Stimulated activated naive B cell treated with anti-CD40 and anti-IgM and Interleukin-4, amounts not matched to agents 10 μg/mL and 1 μg/mL and 100 μg/mL, for 72 hours (primary cell): ENCODE measurements around the gene TRAPPC12.

ENCODE experiments used
- ATAC-seq, 2 donors: fragments of 150-1000 bp; cut with Tn5 transposase; replicated peaks; 2 replicates each; pipeline ENCODE4 v1.10.0; 2021; ENCODE audit warnings: moderate library complexity in 1 of 2
- DNase-seq: peaks from one replicate; pipeline ENCODE4 v3.0.0; 2021
- H3K27ac Mint-ChIP-seq: one replicate; pipeline ENCODE4 v1.8.0; 2022; ENCODE audit warnings: mild to moderate bottlenecking, mixed read lengths
- H3K27me3 Mint-ChIP-seq, 2 donors: one replicate each; pipeline ENCODE4 v1.8.0; 2022; ENCODE audit warnings: mixed read lengths in 2 of 2
- H3K36me3 Mint-ChIP-seq, 2 donors: one replicate each; pipeline ENCODE4 v1.8.0; 2022; ENCODE audit warnings: mixed read lengths in 2 of 2, mild to moderate bottlenecking in 1 of 2
- H3K4me1 Mint-ChIP-seq, 2 donors: one replicate each; pipeline ENCODE4 v1.8.0; 2022; ENCODE audit warnings: mixed read lengths in 2 of 2, mild to moderate bottlenecking in 1 of 2
- H3K4me3 Mint-ChIP-seq, 2 donors: one replicate each; pipeline ENCODE4 v1.8.0; 2022; ENCODE audit warnings: mild to moderate bottlenecking in 2 of 2, mixed read lengths in 2 of 2, moderate library complexity in 1 of 2
- H3K9me3 Mint-ChIP-seq, 2 donors: one replicate each; pipeline ENCODE4 v1.8.0; 2022; ENCODE audit warnings: mixed read lengths in 2 of 2, mild to moderate bottlenecking in 1 of 2

Gene TRAPPC12

GRCh38 chr2:3424171-3424795 is 44.8 kb downstream of the TRAPPC12 start:
- DNase-seq (no peak), ATAC-seq (no peak)
- no peak overlapping the region for H3K4me3 Mint-ChIP-seq
- H3K4me1 Mint-ChIP-seq: peaks cover 18 to 38% of the 10 kb centered on the region in 2 donors
- H3K36me3 Mint-ChIP-seq: peaks cover 42 to 75% of the 10 kb centered on the region in 2 donors
- peak overlapping the region; percentile 16 for H3K27ac Mint-ChIP-seq
- no peaks in the 10 kb centered on the region for H3K27me3 Mint-ChIP-seq
- peaks cover 3 to 5% of the 10 kb centered on the region in 2 donors for H3K9me3 Mint-ChIP-seq

GRCh38 chr2:3426615-3427014 is 47.1 kb downstream of the TRAPPC12 start:
- no peaks in the 10 kb centered on the region for H3K27me3 Mint-ChIP-seq
- DNase-seq (no peak), ATAC-seq (no peak)
- H3K4me1 Mint-ChIP-seq: peaks cover 15 to 22% of the 10 kb centered on the region in 2 donors
- H3K9me3 Mint-ChIP-seq: peaks cover 3 to 5% of the 10 kb centered on the region in 2 donors
- peaks cover 52 to 77% of the 10 kb centered on the region in 2 donors for H3K36me3 Mint-ChIP-seq
- no peak overlapping the region for H3K27ac Mint-ChIP-seq
- H3K4me3 Mint-ChIP-seq: no peak overlapping the region

- ATAC-seq (no peak), DNase-seq (no peak)
- peaks cover 11 to 16% of the 10 kb centered on the region in 2 donors for H3K4me1 Mint-ChIP-seq
- H3K9me3 Mint-ChIP-seq: peaks cover 3 to 5% of the 10 kb centered on the region in 2 donors
- H3K4me3 Mint-ChIP-seq: no peak overlapping the region
- H3K36me3 Mint-ChIP-seq: peaks cover 53 to 77% of the 10 kb centered on the region in 2 donors
- H3K27me3 Mint-ChIP-seq: no peaks in the 10 kb centered on the region
- no peak overlapping the region for H3K27ac Mint-ChIP-seq
Measured at GRCh38 chr2:3427272-3427671, 47.8 kb downstream of the TRAPPC12 start.

- DNase-seq (no peak), ATAC-seq (no peak)
- peaks cover 4 to 6% of the 10 kb centered on the region in 2 donors for H3K4me1 Mint-ChIP-seq
- peaks cover 3 to 5% of the 10 kb centered on the region in 2 donors for H3K9me3 Mint-ChIP-seq
- no peak overlapping the region for H3K4me3 Mint-ChIP-seq
- peaks cover 53 to 69% of the 10 kb centered on the region in 2 donors for H3K36me3 Mint-ChIP-seq
- H3K27ac Mint-ChIP-seq: no peak overlapping the region
- H3K27me3 Mint-ChIP-seq: no peaks in the 10 kb centered on the region
Measured at GRCh38 chr2:3428577-3428976, 49.1 kb downstream of the TRAPPC12 start.

GRCh38 chr2:3429066-3429610 is 49.6 kb downstream of the TRAPPC12 start:
- H3K36me3 Mint-ChIP-seq: peaks cover 49 to 64% of the 10 kb centered on the region in 2 donors
- no peaks in the 10 kb centered on the region for H3K9me3 Mint-ChIP-seq
- H3K27ac Mint-ChIP-seq: no peak overlapping the region
- H3K4me3 Mint-ChIP-seq: no peak overlapping the region
- H3K4me1 Mint-ChIP-seq: peaks cover 0 to under 1% of the 10 kb centered on the region in 2 donors
- DNase-seq (no peak), ATAC-seq (no peak)
- no peaks in the 10 kb centered on the region for H3K27me3 Mint-ChIP-seq

- H3K9me3 Mint-ChIP-seq: no peaks in the 10 kb centered on the region
- ATAC-seq (no peak), DNase-seq (no peak)
- no peaks in the 10 kb centered on the region for H3K4me1 Mint-ChIP-seq
- no peaks in the 10 kb centered on the region for H3K27me3 Mint-ChIP-seq
- H3K27ac Mint-ChIP-seq: no peak overlapping the region
- peaks cover 51 to 63% of the 10 kb centered on the region in 2 donors for H3K36me3 Mint-ChIP-seq
- H3K4me3 Mint-ChIP-seq: no peak overlapping the region
Measured at GRCh38 chr2:3430172-3430571, 50.7 kb downstream of the TRAPPC12 start.

- ATAC-seq: no peak
- Mint-ChIP-seq H3K27me3 (no peaks in the 10 kb centered on the region), H3K27ac (no peak overlapping the region), H3K9me3 (no peaks in the 10 kb centered on the region), H3K36me3 (peaks cover 47 to 55% of the 10 kb centered on the region in 2 donors), H3K4me1 (no peaks in the 10 kb centered on the region), H3K4me3 (no peak overlapping the region)
- DNase-seq: no peak
Measured at GRCh38 chr2:3430740-3431490, 51.4 kb downstream of the TRAPPC12 start.

- H3K4me3 Mint-ChIP-seq: no peak overlapping the region
- H3K27ac Mint-ChIP-seq: peak overlapping the region; percentile 37
- H3K4me1 Mint-ChIP-seq: no peaks in the 10 kb centered on the region
- H3K36me3 Mint-ChIP-seq: peaks cover 45 to 49% of the 10 kb centered on the region in 2 donors
- no peaks in the 10 kb centered on the region for H3K9me3 Mint-ChIP-seq
- ATAC-seq (no peak), DNase-seq (no peak)
- no peaks in the 10 kb centered on the region for H3K27me3 Mint-ChIP-seq
Measured at GRCh38 chr2:3432067-3432466, 52.6 kb downstream of the TRAPPC12 start.

- Mint-ChIP-seq H3K4me3 (no peak overlapping the region), H3K9me3 (no peaks in the 10 kb centered on the region), H3K4me1 (no peaks in the 10 kb centered on the region), H3K36me3 (peaks cover 42 to 45% of the 10 kb centered on the region in 2 donors), H3K27ac (no peak overlapping the region), H3K27me3 (no peaks in the 10 kb centered on the region)
- no peak for DNase-seq
- ATAC-seq: no peak
Measured at GRCh38 chr2:3432693-3433338, 53.3 kb downstream of the TRAPPC12 start.

GRCh38 chr2:3433339-3433699 is 53.8 kb downstream of the TRAPPC12 start:
- no peak for ATAC-seq
- no peaks in the 10 kb centered on the region for H3K4me1 Mint-ChIP-seq
- peaks cover 40 to 45% of the 10 kb centered on the region in 2 donors for H3K36me3 Mint-ChIP-seq
- no peaks in the 10 kb centered on the region for H3K27me3 Mint-ChIP-seq
- H3K27ac Mint-ChIP-seq: no peak overlapping the region
- no peak for DNase-seq
- no peak overlapping the region for H3K4me3 Mint-ChIP-seq
- H3K9me3 Mint-ChIP-seq: no peaks in the 10 kb centered on the region

- DNase-seq (no peak), ATAC-seq (no peak)
- no peak overlapping the region for H3K4me3 Mint-ChIP-seq
- H3K4me1 Mint-ChIP-seq: no peaks in the 10 kb centered on the region
- H3K27me3 Mint-ChIP-seq: no peaks in the 10 kb centered on the region
- H3K36me3 Mint-ChIP-seq: peaks cover 40 to 42% of the 10 kb centered on the region in 2 donors
- no peaks in the 10 kb centered on the region for H3K9me3 Mint-ChIP-seq
- no peak overlapping the region for H3K27ac Mint-ChIP-seq
Measured at GRCh38 chr2:3433776-3434400, 54.4 kb downstream of the TRAPPC12 start.

GRCh38 chr2:3434654-3435053 is 55.2 kb downstream of the TRAPPC12 start:
- ATAC-seq (no peak), DNase-seq (no peak)
- Mint-ChIP-seq H3K27me3 (no peaks in the 10 kb centered on the region), H3K27ac (peak overlapping the region; percentile 85), H3K4me3 (no peak overlapping the region), H3K36me3 (peaks cover 33 to 45% of the 10 kb centered on the region in 2 donors), H3K9me3 (no peaks in the 10 kb centered on the region), H3K4me1 (no peaks in the 10 kb centered on the region)

GRCh38 chr2:3435445-3435844 is 56.0 kb downstream of the TRAPPC12 start:
- H3K4me1 Mint-ChIP-seq: peaks cover 3 to 5% of the 10 kb centered on the region in 2 donors
- H3K27ac Mint-ChIP-seq: no peak overlapping the region
- H3K4me3 Mint-ChIP-seq: no peak overlapping the region
- no peak for DNase-seq
- peaks cover 28 to 39% of the 10 kb centered on the region in 2 donors for H3K36me3 Mint-ChIP-seq
- no peak for ATAC-seq
- H3K27me3 Mint-ChIP-seq: no peaks in the 10 kb centered on the region
- no peaks in the 10 kb centered on the region for H3K9me3 Mint-ChIP-seq

- H3K4me3 Mint-ChIP-seq: no peak overlapping the region
Measured at GRCh38 chr2:3440477-3440876, 61.0 kb downstream of the TRAPPC12 start.

More at GRCh38 chr2:3440477-3440876, 61.0 kb downstream of the TRAPPC12 start:
- DNase-seq (no peak), ATAC-seq (no peak)
- peaks cover 13 to 18% of the 10 kb centered on the region in 2 donors for H3K4me1 Mint-ChIP-seq
- no peaks in the 10 kb centered on the region for H3K27me3 Mint-ChIP-seq
- no peak overlapping the region for H3K27ac Mint-ChIP-seq
- peaks cover 19 to 28% of the 10 kb centered on the region in 2 donors for H3K36me3 Mint-ChIP-seq
- no peaks in the 10 kb centered on the region for H3K9me3 Mint-ChIP-seq
